Right cardiac atrium (tissue), 5 donors: ENCODE data around the gene ANKRD55. TPM values are rescaled to one million over a fixed set of nuclear protein-coding genes. Genes with fewer than 3 reads are reported as not detected.
"Not testable (repeated sequence)": the region's sequence is repeated elsewhere in the genome, so short reads cannot be mapped to it uniquely, and the experiment has no call there.

Experiments used
- ATAC-seq, 2 donors: fragments of 200-7000 bp; cut with Tn5 transposase; one replicate each; pipeline versions ENCODE4 v1.8.0 to v1.9.1; 2020; ENCODE audit warnings: moderate library complexity in 2 of 2, mild to moderate bottlenecking in 1 of 2
- DNase-seq, 3 donors: peaks; one replicate each; pipeline ENCODE4 v3.0.0-alpha.2; 2020
- H3K27ac ChIP-seq: one replicate; pipeline ENCODE4 v1.5.1; 2013; ENCODE audit warnings: mild to moderate bottlenecking, low read length, control low read depth, moderate library complexity
- H3K27me3 ChIP-seq: one replicate; pipeline ENCODE4 v1.6.1; 2013; ENCODE audit not compliant: control insufficient read depth, insufficient read depth
- H3K4me1 ChIP-seq: one replicate; pipeline ENCODE4 v1.6.1; 2013; ENCODE audit warnings: low read length; ENCODE audit not compliant: control insufficient read depth, insufficient read depth
- H3K4me3 ChIP-seq: one replicate; pipeline ENCODE4 v1.5.1; 2013; ENCODE audit warnings: low read length, control low read depth
- H3K9me3 ChIP-seq: one replicate; pipeline ENCODE4 v1.6.1; 2013; ENCODE audit warnings: low read length; ENCODE audit not compliant: control insufficient read depth
- WGBS: extraction: QIAGEN DNeasy Blood & Tissue Kit; methylation state at CpG from one replicate; pipeline ENCODE4 v1.1.7; 2013; 5-methylcytosine and 5-hydroxymethylcytosine counted together
- intact Hi-C, 4 donors: fragments of 100-400 bp; cut with DNase I; formaldehyde crosslinking; loops; one replicate each; pipeline versions ENCODE4 v1.11.0 to v1.14.0; 2022 to 2023
- polyA plus RNA-seq: library from polyadenylated mRNA; stranded (reverse); fragments of 200-250 nt; gene quantifications from one replicate; pipeline ENCODE4 v1.2.3, GENCODE V29; 2013
- total RNA-seq, 4 donors: library from RNA; stranded (reverse); fragmentation: NEBNext Ultra II Directional; extraction: Animal tissue kit (Norgen Biotek cat#: 25700); gene quantifications; one replicate each; pipeline ENCODE4 v1.2.1, GENCODE V29; 2021
- donor health status: healthy with polysubstance abuse.
- donor health status: DM: no; HTN: yes; CAD: no.
- donor health status: DM: no; HTN: no; CAD: no.
- donor health status: DM: no; HTN: yes; CAD: no; lungs with severe emphysema.
- donor health status: DM: yes; HTN: yes; CAD: no.

ANKRD55 gene
- total and polyA plus RNA-seq, 5 donors = 0.09 to 0.21 (median 0.20) TPM; not detected in 2

- no peak overlapping the region for H3K27ac ChIP-seq
- H3K9me3 ChIP-seq = no peaks in the 10 kb centered on the region
- DNase-seq (no peak), ATAC-seq (no peak)
- no peaks in the 10 kb centered on the region for H3K27me3 ChIP-seq
- 73% methylated on average over 7 of the region's 7 CpGs for WGBS
- H3K4me3 ChIP-seq = no peak overlapping the region
- H3K4me1 ChIP-seq = no peaks in the 10 kb centered on the region
- intact Hi-C loops = no loop called here
Observed at GRCh38 chr5:56229111-56229510, 4.0 kb downstream of the ANKRD55 start.

GRCh38 chr5:56228631-56229030 is 4.5 kb downstream of the ANKRD55 start:
- no peak for DNase-seq
- Histone ChIP-seq H3K27me3 (no peaks in the 10 kb centered on the region), H3K4me3 (no peak overlapping the region), H3K9me3 (no peaks in the 10 kb centered on the region), H3K4me1 (no peaks in the 10 kb centered on the region), H3K27ac (no peak overlapping the region)
- ATAC-seq = peak in 1 of 2 donors; percentile 28
- 89% methylated on average over 6 of the region's 6 CpGs for WGBS
- intact Hi-C loops = no loop called here

DNA sequence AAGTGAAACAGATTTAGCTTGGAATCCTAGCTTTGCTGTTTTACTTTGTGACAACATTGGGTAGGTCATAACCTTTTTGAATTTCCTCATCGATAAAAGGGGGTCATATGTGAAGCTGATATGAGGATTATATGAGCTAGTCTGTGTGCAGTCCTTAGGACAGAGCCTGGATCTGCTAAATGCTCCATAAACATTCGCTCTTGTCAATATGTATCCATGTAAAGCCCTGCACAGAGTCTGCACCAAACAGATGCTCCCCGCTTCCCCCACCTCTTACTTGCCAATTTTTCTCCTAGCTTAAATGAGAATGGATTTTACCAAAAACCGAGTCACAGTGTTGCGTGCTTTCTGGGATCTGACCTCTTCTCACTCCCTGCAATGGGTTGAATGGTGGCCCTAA is 5.4 kb downstream of the ANKRD55 start:
- 93% methylated on average over 5 of the region's 5 CpGs for WGBS
- intact Hi-C loops = no loop called here
- H3K4me1 ChIP-seq = no peaks in the 10 kb centered on the region
- no peak overlapping the region for H3K4me3 ChIP-seq
- ATAC-seq (peak in 1 of 2 donors; percentile 57), DNase-seq (no peak)
- H3K27me3 ChIP-seq = no peaks in the 10 kb centered on the region
- no peaks in the 10 kb centered on the region for H3K9me3 ChIP-seq
- no peak overlapping the region for H3K27ac ChIP-seq

DNA sequence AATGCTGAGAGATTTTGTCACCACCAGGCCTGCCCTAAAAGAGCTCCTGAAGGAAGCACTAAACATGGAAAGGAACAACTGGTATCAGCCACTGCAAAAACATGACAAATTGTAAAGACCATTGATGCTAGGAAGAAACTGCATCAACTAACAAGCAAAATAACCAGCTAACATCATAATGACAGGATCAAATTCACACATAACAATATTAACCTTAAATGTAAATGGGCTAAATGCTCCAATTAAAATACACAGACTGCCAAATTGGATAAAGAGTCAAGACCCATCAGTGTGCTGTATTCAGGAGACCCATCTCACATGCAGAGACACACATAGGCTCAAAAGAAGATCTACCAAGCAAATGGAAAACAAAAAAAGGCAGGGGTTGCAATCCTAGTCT is 9.8 kb downstream of the ANKRD55 start:
- DNase-seq, ATAC-seq, H3K27ac ChIP-seq, H3K9me3 ChIP-seq, intact Hi-C loops, H3K4me1 ChIP-seq, H3K4me3 ChIP-seq, H3K27me3 ChIP-seq: not testable (repeated sequence)

DNA sequence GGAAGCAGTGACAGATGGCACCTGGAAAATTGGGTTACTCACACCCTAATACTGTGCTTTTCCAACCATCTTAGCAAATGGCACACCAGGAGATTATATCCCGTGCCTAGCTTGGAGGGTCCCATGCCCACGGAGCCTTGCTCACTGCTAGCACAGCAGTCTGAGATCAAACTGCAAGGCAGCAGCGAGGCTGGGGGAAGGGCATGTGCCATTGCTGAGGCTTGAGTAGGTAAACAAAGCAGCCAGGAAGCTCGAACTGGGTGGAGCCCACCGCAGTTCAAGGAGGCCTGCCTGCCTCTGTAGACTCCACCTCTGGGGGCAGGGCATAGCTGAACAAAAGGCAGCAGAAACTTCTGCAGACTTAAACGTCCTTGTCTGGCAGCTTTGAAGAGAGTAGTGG is 11.5 kb downstream of the ANKRD55 start:
- WGBS = 79% methylated on average over 6 of the region's 6 CpGs
- H3K27ac ChIP-seq, H3K4me1 ChIP-seq, intact Hi-C loops, H3K9me3 ChIP-seq, H3K27me3 ChIP-seq, H3K4me3 ChIP-seq, DNase-seq, ATAC-seq: not testable (repeated sequence)

DNA sequence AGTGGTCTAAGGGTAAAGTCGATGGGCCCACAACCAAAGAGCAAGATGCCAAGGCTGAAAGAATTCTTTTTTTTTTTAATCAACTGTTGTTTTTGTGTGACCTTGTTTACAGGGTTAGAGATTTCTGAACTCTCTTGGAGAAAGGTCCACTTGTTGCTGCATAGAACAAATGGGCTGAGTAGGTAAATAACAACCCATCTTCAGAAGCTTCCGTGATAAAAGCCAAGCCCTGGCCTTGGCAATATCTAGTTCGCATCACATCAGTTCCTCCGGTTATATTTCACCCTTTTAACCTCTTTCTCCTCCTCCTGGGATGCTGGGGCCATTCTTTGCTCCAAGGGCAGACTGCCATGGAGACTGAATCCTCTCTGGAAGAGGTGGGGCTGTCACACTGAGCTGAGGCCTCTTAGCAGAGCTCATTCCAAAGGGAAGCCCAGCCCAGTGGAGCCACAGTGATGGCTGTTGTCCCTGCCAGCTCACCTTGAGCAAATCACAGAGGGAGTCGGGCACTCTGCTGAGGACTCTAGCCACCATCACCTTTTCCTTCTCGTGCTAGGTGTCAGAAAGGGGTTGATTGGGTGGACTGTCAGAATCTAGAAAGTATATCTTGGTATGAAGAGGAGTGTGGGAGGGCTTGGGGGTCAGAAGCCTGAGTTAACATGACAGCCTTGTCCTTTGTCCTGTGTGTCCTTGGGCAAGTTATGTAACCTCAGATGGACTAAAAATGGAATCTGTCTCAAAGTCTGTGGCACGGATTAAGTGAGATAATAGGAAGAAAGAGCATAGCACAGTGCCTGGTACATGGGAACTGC is 17.9 kb downstream of the ANKRD55 start:
- WGBS = 85% methylated on average over 7 of the region's 7 CpGs
- H3K4me3 ChIP-seq = no peak overlapping the region
- H3K9me3 ChIP-seq = no peaks in the 10 kb centered on the region
- H3K27ac ChIP-seq = no peak overlapping the region
- intact Hi-C loops = no loop called here
- no peaks in the 10 kb centered on the region for H3K4me1 ChIP-seq
- DNase-seq = no peak
- no peak for ATAC-seq
- H3K27me3 ChIP-seq = no peaks in the 10 kb centered on the region

DNA sequence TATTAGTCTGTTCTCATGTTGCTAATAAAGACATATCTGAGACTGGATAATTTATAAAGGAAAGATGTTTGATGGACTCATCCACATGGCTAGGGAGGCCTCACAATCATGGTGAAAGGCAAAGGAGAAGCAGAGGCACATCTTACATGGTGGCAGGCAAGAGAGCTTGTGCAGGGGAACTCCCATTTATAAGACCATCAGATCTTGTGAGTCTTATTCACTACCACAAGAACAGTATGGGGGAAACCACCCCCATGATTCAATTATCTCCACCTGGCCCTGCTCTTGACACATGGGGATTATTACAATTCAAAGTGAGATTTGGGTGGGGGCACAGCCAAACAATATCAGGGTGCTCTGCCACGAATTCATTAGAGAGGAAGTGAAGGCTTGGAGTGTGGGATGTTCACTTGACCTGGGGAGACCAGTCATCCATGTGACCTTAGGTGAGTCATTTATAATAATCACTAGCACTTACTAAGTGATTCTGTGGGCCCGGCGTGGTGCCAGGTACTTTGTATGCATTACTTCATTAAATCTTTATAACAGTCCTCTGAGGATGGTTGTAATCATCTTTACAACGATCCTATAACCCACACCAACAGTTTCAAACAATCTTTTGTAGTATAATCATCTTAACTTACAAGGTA is 19.1 kb downstream of the ANKRD55 start:
- H3K4me3 ChIP-seq, H3K27ac ChIP-seq, H3K4me1 ChIP-seq, intact Hi-C loops, ATAC-seq, H3K9me3 ChIP-seq, H3K27me3 ChIP-seq, DNase-seq: not testable (repeated sequence)
- 91% methylated on average over 4 of the region's 4 CpGs for WGBS

DNA sequence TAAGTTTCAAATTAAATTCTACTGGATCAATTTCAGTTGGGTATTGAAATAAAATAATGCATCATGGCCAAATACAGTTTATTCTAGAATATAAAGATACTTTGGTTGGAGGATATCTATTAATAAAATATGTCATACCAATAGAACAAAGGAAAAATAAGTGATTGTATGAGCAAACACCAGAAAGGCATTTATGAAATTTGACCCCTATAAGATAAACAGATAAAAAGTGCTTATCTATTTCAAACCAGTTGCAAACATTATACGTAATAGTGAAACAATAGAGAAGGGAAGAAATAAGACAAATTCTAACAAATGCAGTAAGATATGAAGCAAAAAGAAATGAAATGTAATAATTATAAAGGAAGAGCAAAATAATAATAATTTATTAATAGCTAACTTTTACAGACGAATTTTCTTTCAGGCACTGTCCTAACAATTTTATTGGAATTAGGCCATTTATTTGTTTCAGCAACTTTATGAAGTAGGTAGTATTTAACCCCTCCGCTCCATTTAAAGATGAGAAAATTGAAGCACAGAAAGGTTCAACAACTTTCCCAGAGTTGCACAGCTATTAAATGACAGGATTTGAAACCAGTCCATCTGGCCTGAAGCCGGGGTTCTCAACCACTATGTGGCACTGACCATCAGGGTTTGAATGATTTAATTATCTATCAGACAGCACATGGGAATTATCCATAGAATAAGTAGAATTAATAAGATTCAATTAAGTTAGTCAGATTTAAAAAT is 20.8 kb downstream of the ANKRD55 start:
- Histone ChIP-seq H3K4me3 (no peak overlapping the region), H3K9me3 (no peaks in the 10 kb centered on the region), H3K27me3 (no peaks in the 10 kb centered on the region), H3K27ac (no peak overlapping the region), H3K4me1 (no peaks in the 10 kb centered on the region)
- intact Hi-C loops = no loop called here
- 81% methylated on average over 4 of the region's 4 CpGs for WGBS
- DNase-seq (no peak), ATAC-seq (no peak)

DNA sequence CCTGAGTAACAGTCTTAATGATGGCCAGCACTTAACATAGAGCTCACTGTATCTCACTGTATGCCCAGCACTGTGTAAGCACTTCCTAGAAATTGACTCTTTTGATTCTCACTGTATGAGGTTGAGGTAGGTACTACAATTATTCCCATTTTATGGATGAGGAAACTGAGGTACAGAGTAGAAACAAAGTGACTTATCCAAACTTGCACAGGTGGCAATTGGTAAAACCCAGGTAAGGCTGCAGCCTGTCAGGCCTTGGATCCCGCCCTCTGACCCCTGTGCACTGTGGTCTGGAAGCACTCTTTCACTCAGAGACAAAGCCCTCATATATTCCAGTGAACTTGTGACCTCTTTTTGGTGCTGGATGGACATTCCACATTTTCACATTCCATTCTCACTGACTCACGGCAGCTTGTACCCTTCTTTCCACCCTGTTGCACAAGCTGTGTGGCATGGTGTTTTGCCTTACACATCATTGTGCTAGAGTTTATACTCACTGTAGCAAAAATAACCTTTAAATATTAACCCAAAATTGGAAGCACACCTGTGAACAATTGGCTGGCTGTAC is 21.7 kb downstream of the ANKRD55 start:
- DNase-seq (peak in 1 of 3 donors; percentile 14), ATAC-seq (peak; percentile 63 to 80)
- 67% methylated on average over 2 of the region's 2 CpGs for WGBS
- intact Hi-C loops = no loop called here
- H3K9me3 ChIP-seq = no peaks in the 10 kb centered on the region
- H3K4me3 ChIP-seq = no peak overlapping the region
- H3K27ac ChIP-seq = no peak overlapping the region
- H3K27me3 ChIP-seq = no peaks in the 10 kb centered on the region
- H3K4me1 ChIP-seq = no peaks in the 10 kb centered on the region

DNA sequence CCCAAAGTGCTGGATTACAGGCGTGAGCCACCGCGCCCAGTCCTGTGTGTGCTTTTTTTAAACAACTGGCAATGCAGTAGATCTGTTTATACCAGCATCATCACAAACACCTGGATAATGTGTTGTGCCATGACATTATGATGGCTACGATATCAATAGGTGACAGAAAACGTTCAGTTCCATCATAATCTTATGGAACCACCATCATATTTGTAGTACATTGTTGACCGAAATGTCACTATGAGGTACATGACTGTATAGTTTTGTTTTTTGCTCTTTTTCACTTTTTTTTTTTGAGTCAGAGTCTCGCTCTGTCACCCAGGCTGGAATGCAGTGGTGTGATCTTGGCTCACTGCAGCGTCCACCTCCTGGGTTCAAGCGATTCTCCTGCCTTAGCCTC is 24.4 kb downstream of the ANKRD55 start:
- DNase-seq (no peak), ATAC-seq (no peak)
- no peaks in the 10 kb centered on the region for H3K9me3 ChIP-seq
- H3K27me3 ChIP-seq = no peaks in the 10 kb centered on the region
- H3K27ac ChIP-seq = no peak overlapping the region
- intact Hi-C loops = loop anchor here in 2 of 4 donors (10.0 kb wide), 1 partner anchor 274 kb away; no protein-coding TSS in a partner anchor
- H3K4me3 ChIP-seq = no peak overlapping the region
- no peaks in the 10 kb centered on the region for H3K4me1 ChIP-seq
- WGBS = 95% methylated on average over 9 of the region's 9 CpGs

DNA sequence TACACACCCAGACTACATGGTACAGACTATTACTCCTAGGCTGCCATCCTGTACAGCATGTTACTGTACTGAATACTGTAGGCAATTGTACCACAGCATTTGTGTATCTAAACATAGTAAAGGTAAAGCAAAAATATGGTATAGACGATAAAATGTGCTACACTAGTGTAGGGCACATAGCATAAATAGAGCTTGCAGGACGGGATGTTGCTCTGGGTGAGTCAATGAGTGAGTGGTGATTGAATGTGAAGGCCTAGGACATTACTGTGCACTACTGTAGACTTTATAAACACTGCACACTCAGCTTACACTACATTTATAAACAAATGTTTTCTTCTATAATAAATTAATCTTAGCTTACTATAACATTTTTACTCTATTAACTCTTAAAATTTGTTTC is 25.6 kb downstream of the ANKRD55 start:
- 81% methylated on average over 2 of the region's 2 CpGs for WGBS
- no peak overlapping the region for H3K4me3 ChIP-seq
- H3K9me3 ChIP-seq = no peaks in the 10 kb centered on the region
- no peak overlapping the region for H3K27ac ChIP-seq
- H3K4me1 ChIP-seq = no peaks in the 10 kb centered on the region
- intact Hi-C loops = loop anchor here in 2 of 4 donors (10.0 kb wide), 1 partner anchor 273 kb away; no protein-coding TSS in a partner anchor
- H3K27me3 ChIP-seq = no peaks in the 10 kb centered on the region
- no peak for ATAC-seq
- no peak for DNase-seq
